ENCODE data around the gene EMP1.

The EMP1 gene

GRCh38 chr12:13173012-13173932, 23.3 kb upstream of the EMP1 start:
- no peak for DNase-seq

GRCh38 chr12:13175499-13175898, 21.0 kb upstream of the EMP1 start:
- DNase-seq: no peak

- no peak for DNase-seq
Measured at GRCh38 chr12:13176256-13176655, 20.3 kb upstream of the EMP1 start.

- no peak for DNase-seq
Measured at GRCh38 chr12:13177373-13177772, 19.2 kb upstream of the EMP1 start.

- DNase-seq: no peak
Measured at GRCh38 chr12:13177906-13178305, 18.6 kb upstream of the EMP1 start.

- no peak for DNase-seq
Measured at GRCh38 chr12:13178568-13179210, 17.8 kb upstream of the EMP1 start.

GRCh38 chr12:13179211-13180074, 17.1 kb upstream of the EMP1 start:
- no peak for DNase-seq

- DNase-seq: no peak
Measured at GRCh38 chr12:13181375-13182070, 15.0 kb upstream of the EMP1 start.

GRCh38 chr12:13182881-13183280, 13.6 kb upstream of the EMP1 start:
- DNase-seq: no peak

GRCh38 chr12:13183620-13184019, 12.9 kb upstream of the EMP1 start:
- no peak for DNase-seq

- DNase-seq: no peak
Measured at GRCh38 chr12:13186302-13186701, 10.2 kb upstream of the EMP1 start.

- no peak for DNase-seq
Measured at GRCh38 chr12:13187399-13187798, 9.1 kb upstream of the EMP1 start.

- DNase-seq: no peak
Measured at GRCh38 chr12:13189264-13189663, 7.3 kb upstream of the EMP1 start.

GRCh38 chr12:13190275-13190674, 6.3 kb upstream of the EMP1 start:
- DNase-seq: no peak

- no peak for DNase-seq
Measured at GRCh38 chr12:13192719-13193118, 3.8 kb upstream of the EMP1 start.

GRCh38 chr12:13193505-13194231, 2.9 kb upstream of the EMP1 start:
- no peak for DNase-seq

GRCh38 chr12:13194401-13195110, 2.0 kb upstream of the EMP1 start:
- DNase-seq: no peak

GRCh38 chr12:13195250-13195649, 1.3 kb upstream of the EMP1 start:
- no peak for DNase-seq

- no peak for DNase-seq
Measured at GRCh38 chr12:13195785-13196129, 769 bp upstream of the EMP1 start.

GRCh38 chr12:13197032-13197431, 506 bp downstream of the EMP1 start:
- no peak for DNase-seq

- no peak for DNase-seq
Measured at GRCh38 chr12:13197526-13198143, 1.1 kb downstream of the EMP1 start.

Measured in NCI-H524 treated with DMSO at 0.1 percent for 48 hours (cell line).